CD4-positive, CD25-positive, alpha-beta regulatory T cell (primary cell): ENCODE measurements around the gene RAD51. TPM values are rescaled to one million over a fixed set of nuclear protein-coding genes. Genes with fewer than 3 reads are reported as not detected.
A peak's percentile ranks its signal among the peaks of the same experiment; 100 is the strongest.

Experiments
- ATAC-seq, 2 donors: fragments of 150-1000 bp; cut with Tn5 transposase; one replicate each; pipeline ENCODE4 v1.10.0; 2021; ENCODE audit warnings: low read depth in 2 of 2, moderate number of reproducible peaks in 2 of 2, moderate library complexity in 1 of 2
- DNase-seq, 3 donors: peaks; one replicate each; pipeline versions ENCODE4 v3.0.0 to v3.0.0-alpha.2; 2012 to 2022; ENCODE audit warnings: mixed read lengths in 1 of 3
- H3K27ac ChIP-seq: one replicate; pipeline ENCODE4 v1.7.0; 2013; ENCODE audit warnings: mild to moderate bottlenecking, low read length; ENCODE audit not compliant: insufficient read depth, poor library complexity, severe bottlenecking
- H3K27me3 ChIP-seq: one replicate; pipeline ENCODE4 v1.7.0; 2013; ENCODE audit warnings: low read length; ENCODE audit not compliant: control insufficient read depth, insufficient read depth
- H3K36me3 ChIP-seq: one replicate; pipeline ENCODE4 v1.7.0; 2013; ENCODE audit warnings: mild to moderate bottlenecking, low read length, moderate library complexity; ENCODE audit not compliant: control insufficient read depth, insufficient read depth
- H3K4me1 ChIP-seq: 2 replicates; pipeline ENCODE4 v1.7.0; 2013; ENCODE audit warnings: mild to moderate bottlenecking, low read length; ENCODE audit not compliant: insufficient read depth, control insufficient read depth, poor library complexity, severe bottlenecking
- H3K4me3 ChIP-seq: one replicate; pipeline ENCODE4 v1.7.0; 2013; ENCODE audit warnings: low read depth, mild to moderate bottlenecking, low read length, moderate library complexity
- H3K9me3 ChIP-seq, 2 experiments: 1 replicate in 1 of 2; 2 replicates in 1 of 2; pipeline ENCODE4 v1.7.0; 2013; ENCODE audit warnings: low read length in 2 of 2, mild to moderate bottlenecking in 1 of 2, moderate library complexity in 1 of 2; ENCODE audit not compliant: control insufficient read depth in 2 of 2
- H3K27ac Mint-ChIP-seq, 3 donors: one replicate each; pipeline ENCODE4 v1.8.0; 2020 to 2022; ENCODE audit warnings: mild to moderate bottlenecking in 3 of 3, mixed read lengths in 3 of 3, moderate library complexity in 2 of 3
- H3K27me3 Mint-ChIP-seq: one replicate; pipeline ENCODE4 v1.8.0; 2022; ENCODE audit warnings: mild to moderate bottlenecking, mixed read lengths
- H3K36me3 Mint-ChIP-seq: one replicate; pipeline ENCODE4 v1.8.0; 2020; ENCODE audit warnings: mixed read lengths
- H3K4me1 Mint-ChIP-seq, 4 donors: one replicate each; pipeline ENCODE4 v1.8.0; 2020 to 2022; ENCODE audit warnings: mixed read lengths in 4 of 4, mild to moderate bottlenecking in 1 of 4
- H3K4me3 Mint-ChIP-seq, 4 donors: one replicate each; pipeline ENCODE4 v1.8.0; 2020 to 2022; ENCODE audit warnings: mild to moderate bottlenecking in 4 of 4, mixed read lengths in 4 of 4, moderate library complexity in 3 of 4
- H3K9me3 Mint-ChIP-seq, 7 donors: one replicate each; pipeline ENCODE4 v1.8.0; 2020 to 2022; ENCODE audit warnings: mixed read lengths in 7 of 7, mild to moderate bottlenecking in 3 of 7, moderate library complexity in 2 of 7
- polyA plus RNA-seq, 4 donors: library from polyadenylated mRNA; unstranded; fragments of 300-500 nt; fragmentation: Illumina TruSeq; gene quantifications; one replicate each; pipeline ENCODE4 v1.2.3, GENCODE V29; 2021
- total RNA-seq: library from RNA; stranded (reverse); gene quantifications from one replicate; pipeline ENCODE4 v1.2.3, GENCODE V29; 2022

RAD51 gene
- total and polyA plus RNA-seq, 5 donors from 2014 or later: 1.5 to 6.5 (median 4.9) TPM

DNA sequence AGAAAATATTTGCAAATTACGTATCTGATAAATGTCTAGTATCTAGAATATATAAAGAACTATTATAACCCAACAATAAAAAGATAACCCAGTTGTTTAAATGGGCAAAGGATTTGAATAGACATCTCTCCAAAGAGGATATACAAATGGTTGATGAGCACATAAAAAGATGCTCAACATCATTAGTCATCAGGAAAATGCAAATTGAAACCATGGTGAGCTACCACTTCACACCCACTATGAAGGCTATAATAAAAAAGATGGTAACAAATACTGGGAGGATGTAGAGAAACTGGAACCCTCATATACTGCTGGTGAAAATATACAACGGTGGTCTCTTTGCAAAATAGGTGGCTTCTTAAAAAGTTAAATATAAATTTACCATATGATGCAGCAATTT lies 28.0 kb downstream of the RAD51 start:
- no peaks in the 10 kb centered on the region for H3K9me3 Mint-ChIP-seq
- H3K27me3 Mint-ChIP-seq: no peaks in the 10 kb centered on the region
- Histone ChIP-seq H3K4me1 (no peaks in the 10 kb centered on the region), H3K36me3 (no peaks in the 10 kb centered on the region), H3K27me3 (no peaks in the 10 kb centered on the region), H3K27ac (no peak overlapping the region), H3K9me3 (no peaks in the 10 kb centered on the region), H3K4me3 (no peak overlapping the region)
- H3K36me3 Mint-ChIP-seq: no peaks in the 10 kb centered on the region
- H3K4me3 Mint-ChIP-seq: no peak overlapping the region
- no peak overlapping the region for H3K27ac Mint-ChIP-seq
- ATAC-seq: no peak
- H3K4me1 Mint-ChIP-seq: peaks cover 0 to 8% (median 0%) of the 10 kb centered on the region in 4 donors
- no peak for DNase-seq

DNA sequence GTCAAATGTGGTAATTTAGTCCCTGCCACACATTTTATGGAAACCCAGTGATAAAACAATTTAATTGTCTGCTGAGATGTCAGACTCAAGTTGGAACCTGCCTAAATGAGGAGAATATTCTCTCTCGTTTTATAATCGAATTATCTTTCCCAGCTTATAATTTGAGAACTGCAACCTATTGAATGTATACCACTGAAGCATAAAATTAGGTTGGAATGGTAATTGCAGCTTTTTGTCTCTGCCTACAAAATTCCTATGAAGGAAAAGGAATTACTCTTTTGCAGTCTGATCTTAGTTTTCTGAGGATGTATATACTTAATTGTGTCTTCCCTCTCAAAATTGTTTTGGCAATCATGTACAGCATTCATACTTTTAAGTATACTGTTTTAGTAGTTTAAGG lies 28.9 kb downstream of the RAD51 start:
- H3K4me1 ChIP-seq: no peaks in the 10 kb centered on the region
- H3K27ac ChIP-seq: no peak overlapping the region
- no peaks in the 10 kb centered on the region for H3K9me3 Mint-ChIP-seq
- no peaks in the 10 kb centered on the region for H3K36me3 ChIP-seq
- no peaks in the 10 kb centered on the region for H3K36me3 Mint-ChIP-seq
- H3K4me1 Mint-ChIP-seq: peaks cover 0 to 8% (median 0%) of the 10 kb centered on the region in 4 donors
- no peaks in the 10 kb centered on the region for H3K27me3 ChIP-seq
- no peak overlapping the region for H3K4me3 ChIP-seq
- DNase-seq (no peak), ATAC-seq (no peak)
- no peaks in the 10 kb centered on the region for H3K9me3 ChIP-seq
- no peak overlapping the region for H3K27ac Mint-ChIP-seq
- no peak overlapping the region for H3K4me3 Mint-ChIP-seq
- no peaks in the 10 kb centered on the region for H3K27me3 Mint-ChIP-seq

DNA sequence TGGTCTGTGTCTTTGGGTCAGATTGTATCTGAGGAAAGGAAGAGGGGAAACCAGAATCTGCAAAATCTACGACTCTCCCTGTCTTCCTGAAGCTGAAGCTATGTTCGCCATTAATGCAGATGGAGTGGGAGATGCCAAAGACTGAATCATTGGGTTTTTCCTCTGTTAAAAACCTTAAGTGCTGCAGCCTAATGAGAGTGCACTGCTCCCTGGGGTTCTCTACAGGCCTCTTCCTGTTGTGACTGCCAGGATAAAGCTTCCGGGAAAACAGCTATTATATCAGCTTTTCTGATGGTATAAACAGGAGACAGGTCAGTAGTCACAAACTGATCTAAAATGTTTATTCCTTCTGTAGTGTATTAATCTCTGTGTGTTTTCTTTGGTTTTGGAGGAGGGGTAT lies 36.1 kb downstream of the RAD51 start:
- no peak for ATAC-seq
- DNase-seq: no peak
- H3K9me3 Mint-ChIP-seq: peaks cover 0 to 2% (median 0%) of the 10 kb centered on the region in 7 donors
- Histone ChIP-seq H3K36me3 (peaks cover 20% of the 10 kb centered on the region), H3K4me3 (no peak overlapping the region), H3K27me3 (no peaks in the 10 kb centered on the region), H3K9me3 (no peaks in the 10 kb centered on the region), H3K27ac (no peak overlapping the region), H3K4me1 (no peaks in the 10 kb centered on the region)
- peaks cover 11% of the 10 kb centered on the region for H3K36me3 Mint-ChIP-seq
- no peaks in the 10 kb centered on the region for H3K4me1 Mint-ChIP-seq
- peak overlapping the region in 1 of 3 donors; percentile 42 for H3K27ac Mint-ChIP-seq
- no peaks in the 10 kb centered on the region for H3K27me3 Mint-ChIP-seq
- H3K4me3 Mint-ChIP-seq: no peak overlapping the region

DNA sequence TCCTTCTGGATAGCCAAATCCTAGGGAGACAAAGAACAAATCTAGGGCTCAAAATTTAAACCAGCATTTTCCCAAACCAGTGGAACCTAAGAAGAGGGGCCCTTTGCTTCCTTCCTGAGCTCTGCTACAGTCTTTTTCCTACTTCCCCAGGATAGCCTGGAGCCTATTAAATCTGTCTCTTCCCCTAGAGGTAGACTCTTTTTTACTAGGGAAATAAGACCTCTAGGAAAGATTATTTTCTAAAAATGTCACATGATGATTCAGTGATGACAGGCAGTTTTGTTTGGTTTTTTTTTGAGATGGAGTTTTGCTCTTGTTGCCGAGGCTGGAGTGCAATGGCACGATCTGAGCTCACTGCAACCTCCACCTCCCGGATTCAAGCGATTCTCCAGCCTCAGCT lies 41.6 kb downstream of the RAD51 start:
- H3K9me3 Mint-ChIP-seq: no peaks in the 10 kb centered on the region
- H3K4me3 Mint-ChIP-seq: no peak overlapping the region
- no peak for ATAC-seq
- peaks cover 19% of the 10 kb centered on the region for H3K36me3 Mint-ChIP-seq
- H3K27ac Mint-ChIP-seq: no peak overlapping the region
- no peak for DNase-seq
- H3K4me1 Mint-ChIP-seq: no peaks in the 10 kb centered on the region
- Histone ChIP-seq H3K27ac (no peak overlapping the region), H3K9me3 (no peaks in the 10 kb centered on the region), H3K4me1 (no peaks in the 10 kb centered on the region), H3K27me3 (no peaks in the 10 kb centered on the region), H3K4me3 (no peak overlapping the region), H3K36me3 (peaks cover 49% of the 10 kb centered on the region)
- no peaks in the 10 kb centered on the region for H3K27me3 Mint-ChIP-seq

DNA sequence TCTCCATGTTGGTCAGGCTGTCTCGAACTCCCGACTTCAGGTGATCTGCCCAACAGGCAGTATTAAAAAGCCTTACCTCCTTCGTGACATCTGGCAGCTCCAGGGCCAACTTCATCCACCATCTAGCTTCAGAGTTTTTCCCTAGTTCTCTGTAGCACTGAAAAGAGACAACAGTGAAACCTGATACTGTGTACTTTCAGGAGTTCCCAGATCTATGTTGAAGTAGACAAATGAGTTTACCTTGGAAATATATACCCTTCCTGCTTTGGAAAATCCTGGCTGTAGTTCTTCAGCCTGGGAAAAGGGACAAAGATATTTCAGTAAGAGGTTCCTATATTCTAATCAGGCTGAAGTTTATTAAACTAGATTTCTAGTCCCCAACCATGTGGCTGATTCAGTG lies 42.1 kb downstream of the RAD51 start:
- H3K36me3 Mint-ChIP-seq: peaks cover 19% of the 10 kb centered on the region

DNA sequence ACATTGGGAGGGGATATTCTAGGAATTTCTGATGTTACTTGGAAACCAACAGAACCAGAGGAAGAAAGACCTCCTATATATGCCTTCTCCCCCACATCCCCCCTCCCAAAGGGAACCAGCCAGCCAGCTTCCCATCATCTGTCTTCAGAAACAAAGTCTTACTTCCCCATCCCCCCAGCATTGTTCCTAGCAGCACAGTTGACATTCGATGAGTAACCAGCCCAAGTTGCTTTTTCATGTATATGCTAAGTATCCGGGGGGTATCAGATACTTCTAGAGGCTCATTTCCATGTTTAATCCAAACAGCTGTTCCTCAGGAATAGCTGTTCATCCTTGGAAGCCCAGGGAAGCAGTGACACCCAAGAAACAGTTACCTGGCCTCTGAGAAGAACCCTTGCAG lies 44.1 kb downstream of the RAD51 start:
- Histone ChIP-seq H3K27ac (no peak overlapping the region), H3K27me3 (no peaks in the 10 kb centered on the region), H3K4me1 (peaks cover 11% of the 10 kb centered on the region), H3K9me3 (no peaks in the 10 kb centered on the region), H3K4me3 (no peak overlapping the region), H3K36me3 (peaks cover 51% of the 10 kb centered on the region)
- ATAC-seq (no peak), DNase-seq (no peak)
- Mint-ChIP-seq H3K4me3 (no peak overlapping the region), H3K27ac (no peak overlapping the region), H3K4me1 (peaks cover 2 to 10% (median 7%) of the 10 kb centered on the region in 4 donors), H3K9me3 (no peaks in the 10 kb centered on the region), H3K27me3 (no peaks in the 10 kb centered on the region), H3K36me3 (peaks cover 18% of the 10 kb centered on the region)

More for the DNA sequence above, 42.1 kb downstream of the RAD51 start:
- H3K36me3 ChIP-seq: peaks cover 49% of the 10 kb centered on the region
- no peaks in the 10 kb centered on the region for H3K4me1 ChIP-seq
- H3K27ac ChIP-seq: no peak overlapping the region
- Mint-ChIP-seq H3K4me3 (no peak overlapping the region), H3K27ac (no peak overlapping the region), H3K4me1 (no peaks in the 10 kb centered on the region), H3K27me3 (no peaks in the 10 kb centered on the region), H3K9me3 (no peaks in the 10 kb centered on the region)
- no peak for DNase-seq
- H3K27me3 ChIP-seq: no peaks in the 10 kb centered on the region
- H3K9me3 ChIP-seq: no peaks in the 10 kb centered on the region
- ATAC-seq: no peak
- H3K4me3 ChIP-seq: no peak overlapping the region

DNA sequence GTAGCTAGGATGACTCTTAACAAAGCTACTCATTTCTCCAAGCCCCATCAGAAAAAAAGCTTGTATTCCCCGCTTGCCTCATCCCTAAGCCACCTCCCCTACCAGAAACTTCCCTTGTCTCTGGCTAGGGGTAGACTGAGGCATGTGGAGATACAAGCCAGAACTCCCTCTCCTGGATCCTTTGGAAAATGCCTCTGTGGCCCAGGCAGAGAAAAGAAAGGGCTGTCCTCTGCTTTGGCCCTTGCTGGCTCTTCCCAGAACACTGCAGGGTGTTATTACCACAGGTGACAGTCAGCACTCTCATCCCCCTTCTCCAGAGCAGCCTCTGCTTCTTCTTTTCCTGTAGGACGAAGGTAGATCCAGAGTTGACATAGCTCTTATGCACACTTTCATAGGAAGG lies 44.9 kb downstream of the RAD51 start:
- Histone ChIP-seq H3K27ac (no peak overlapping the region), H3K4me3 (no peak overlapping the region), H3K4me1 (peaks cover 17% of the 10 kb centered on the region), H3K36me3 (peaks cover 50% of the 10 kb centered on the region), H3K27me3 (no peaks in the 10 kb centered on the region), H3K9me3 (no peaks in the 10 kb centered on the region)
- Mint-ChIP-seq H3K4me1 (peaks cover 2 to 12% (median 9%) of the 10 kb centered on the region in 4 donors), H3K36me3 (peaks cover 19% of the 10 kb centered on the region), H3K27me3 (no peaks in the 10 kb centered on the region), H3K4me3 (no peak overlapping the region), H3K27ac (peak overlapping the region in 1 of 3 donors; percentile 56), H3K9me3 (no peaks in the 10 kb centered on the region)
- DNase-seq (no peak), ATAC-seq (no peak)

DNA sequence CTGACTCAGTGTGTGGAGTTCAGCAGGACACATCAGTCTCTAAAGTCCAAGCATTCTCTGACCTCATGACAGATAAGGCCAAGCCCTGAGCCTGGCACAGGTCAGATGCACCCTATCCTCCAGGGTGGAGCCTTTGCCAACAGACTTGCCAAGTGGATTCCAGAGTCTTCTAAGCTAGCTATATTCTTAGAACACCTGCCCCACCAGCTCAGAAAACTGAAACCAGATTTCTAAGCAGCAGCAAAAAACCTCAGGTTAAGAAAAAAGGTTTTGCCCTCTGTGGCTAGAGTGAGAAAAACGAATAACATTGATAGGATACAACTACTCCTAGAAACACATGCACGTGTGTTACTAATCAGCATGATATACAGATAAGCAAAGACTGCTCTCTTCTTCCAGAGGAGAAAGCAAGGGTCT lies 48.5 kb downstream of the RAD51 start:
- ATAC-seq (peak in 1 of 2 donors; percentile 35), DNase-seq (peak in 1 of 3 donors; percentile 76)
- H3K36me3 Mint-ChIP-seq: peaks cover 17% of the 10 kb centered on the region
- Histone ChIP-seq H3K27me3 (no peaks in the 10 kb centered on the region), H3K27ac (peak overlapping the region; percentile 85), H3K9me3 (no peaks in the 10 kb centered on the region), H3K4me1 (peaks cover 17% of the 10 kb centered on the region), H3K4me3 (no peak overlapping the region), H3K36me3 (peaks cover 28% of the 10 kb centered on the region)
- H3K4me1 Mint-ChIP-seq: peaks cover 4 to 12% (median 9%) of the 10 kb centered on the region in 4 donors
- H3K9me3 Mint-ChIP-seq: no peaks in the 10 kb centered on the region
- H3K4me3 Mint-ChIP-seq: peak overlapping the region in 3 of 4 donors; percentile 69 to 78 (median 74)
- no peaks in the 10 kb centered on the region for H3K27me3 Mint-ChIP-seq
- H3K27ac Mint-ChIP-seq: peak overlapping the region; percentile 38 to 97 (median 95)
